ENCODE measurements around the gene DNAI4.
A peak's percentile ranks its signal among the peaks of the same experiment; 100 is the strongest.
"Not testable (repeated sequence)": the region's sequence is repeated elsewhere in the genome, so short reads cannot be mapped to it uniquely, and the experiment has no call there.

Gene DNAI4, protein sequence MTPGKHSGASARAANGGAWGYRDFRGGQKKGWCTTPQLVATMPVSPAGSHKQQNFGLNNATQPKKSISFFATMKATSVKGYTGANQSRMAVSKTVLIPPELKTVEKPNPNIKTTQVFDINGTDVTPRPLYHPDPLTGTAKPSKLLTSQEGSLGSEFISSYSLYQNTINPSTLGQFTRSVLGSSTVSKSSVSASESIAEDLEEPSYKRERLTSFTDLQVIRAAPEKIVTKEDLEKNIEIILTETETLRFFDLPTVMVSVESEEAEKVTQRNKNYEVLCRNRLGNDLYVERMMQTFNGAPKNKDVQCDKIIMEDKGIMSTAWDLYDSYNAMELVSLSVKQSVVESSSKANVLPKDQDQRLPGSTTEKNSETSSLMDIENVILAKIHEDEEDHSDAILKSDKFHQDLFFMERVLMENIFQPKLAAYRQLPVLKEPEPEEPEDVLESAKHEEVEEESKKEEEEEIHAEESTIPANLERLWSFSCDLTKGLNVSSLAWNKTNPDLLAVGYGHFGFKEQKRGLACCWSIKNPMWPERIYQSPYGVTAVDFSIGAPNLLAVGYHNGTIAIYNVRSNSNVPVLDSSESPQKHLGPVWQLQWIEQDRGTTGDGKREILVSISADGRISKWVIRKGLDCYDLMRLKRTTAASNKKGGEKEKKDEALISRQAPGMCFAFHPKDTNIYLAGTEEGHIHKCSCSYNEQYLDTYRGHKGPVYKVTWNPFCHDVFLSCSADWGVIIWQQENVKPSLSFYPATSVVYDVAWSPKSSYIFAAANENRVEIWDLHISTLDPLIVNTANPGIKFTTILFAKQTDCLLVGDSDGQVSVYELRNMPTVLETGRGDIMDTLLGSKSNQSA

GRCh38 chr1:66924756-66925557, at the start of gene DNAI4, which contains the start of gene MIER1:
Gene DNAI4, minus strand, starts transcription at chr1:66924856. Its CDS starts 25 bp downstream, at chr1:66924831.
Gene MIER1, plus strand, starts transcription at chr1:66924990. Its CDS starts 39 bp downstream, at chr1:66925029.
- peak; percentile 99 for DNase-seq

- no peak for DNase-seq
Measured at GRCh38 chr1:66968574-66968973, 43.9 kb upstream of the DNAI4 start.

DNA sequence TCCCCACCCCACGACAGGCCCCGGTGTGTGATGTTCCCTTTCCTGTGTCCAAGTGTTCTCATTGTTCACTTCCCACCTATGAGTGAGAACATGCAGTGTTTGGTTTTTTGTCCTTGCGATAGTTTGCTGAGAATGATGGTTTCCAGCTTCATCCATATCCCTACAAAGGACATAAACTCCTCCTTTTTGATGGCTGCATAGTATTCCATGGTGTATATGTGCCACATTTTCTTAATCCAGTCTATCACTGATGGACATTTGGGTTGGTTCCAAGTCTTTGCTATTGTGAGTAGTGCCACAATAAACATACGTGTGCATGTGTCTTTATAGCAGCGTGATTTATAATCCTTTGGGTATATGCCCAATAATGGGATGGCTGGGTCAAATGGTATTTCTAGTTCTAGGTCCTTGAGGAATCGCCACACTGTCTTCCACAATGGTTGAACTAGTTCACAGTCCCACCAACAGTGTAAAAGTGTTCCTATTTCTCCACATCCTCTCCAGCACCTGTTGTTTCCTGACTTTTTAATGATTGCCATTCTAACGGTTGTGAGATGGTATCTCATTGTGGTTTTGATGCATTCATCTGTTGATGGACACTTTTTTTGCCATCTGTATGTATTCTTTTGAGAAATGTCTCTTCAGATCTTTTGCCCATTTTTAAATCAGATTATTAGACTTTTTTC, 41.7 kb upstream of the DNAI4 start:
- not testable (repeated sequence) for DNase-seq

DNA sequence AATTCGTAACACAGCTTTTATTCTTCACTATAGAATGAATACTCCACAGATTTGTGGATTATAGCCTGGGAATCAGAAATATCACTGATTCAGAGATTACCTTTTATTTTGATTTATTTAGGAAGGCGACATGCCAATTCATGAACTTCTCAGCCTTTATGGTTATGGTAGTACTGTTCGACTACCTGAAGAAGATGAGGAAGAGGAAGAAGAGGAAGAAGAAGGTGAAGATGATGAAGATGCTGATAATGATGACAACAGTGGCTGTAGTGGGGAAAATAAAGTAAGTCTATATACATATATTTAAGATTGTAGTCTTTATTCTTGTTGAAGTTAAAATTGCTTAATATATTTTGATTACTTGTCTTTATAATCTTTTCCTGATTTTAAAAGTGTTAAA, 33.3 kb upstream of the DNAI4 start:
- no peak for DNase-seq

GRCh38 chr1:66954208-66954607, 29.6 kb upstream of the DNAI4 start:
- no peak for DNase-seq

DNA sequence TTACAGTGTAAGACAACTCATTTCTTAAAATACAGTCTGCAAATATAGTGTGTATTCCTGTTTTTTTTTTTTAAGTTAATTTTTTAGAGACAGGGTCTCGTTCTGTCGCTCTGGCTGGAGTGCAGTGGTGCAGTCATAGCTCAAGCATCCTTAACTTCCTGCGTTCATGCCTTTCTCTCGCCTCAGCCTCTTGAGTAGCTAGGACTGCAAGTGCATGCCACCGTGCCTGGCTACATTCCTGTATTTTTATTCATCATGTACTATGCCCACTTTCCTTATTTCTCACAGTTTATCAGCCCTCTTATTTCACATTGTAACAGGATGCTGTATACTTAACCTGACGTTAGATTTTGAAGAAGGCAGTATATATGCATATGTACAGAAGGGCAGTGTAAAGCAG, 26.9 kb upstream of the DNAI4 start:
- DNase-seq = no peak

DNA sequence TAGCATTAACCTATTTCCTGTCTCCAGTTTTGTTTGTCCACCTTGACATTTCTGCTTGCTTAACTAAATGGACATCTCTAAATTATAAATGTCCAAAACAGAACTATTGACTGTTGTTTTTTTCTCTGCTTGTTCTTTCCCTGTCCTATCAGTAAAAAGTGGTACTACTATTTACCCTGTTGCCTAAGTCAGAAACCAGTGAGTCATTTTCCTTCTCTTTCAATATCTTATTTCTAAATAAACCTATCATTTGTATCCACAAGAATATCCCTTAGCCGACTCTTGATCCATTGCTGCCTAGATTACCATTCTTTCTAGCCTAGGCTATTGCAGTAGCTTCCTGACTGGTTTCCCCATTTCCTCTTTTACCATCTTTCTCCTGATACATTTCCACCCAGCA, 22.6 kb upstream of the DNAI4 start:
- DNase-seq = no peak

- DNase-seq = no peak
Measured at GRCh38 chr1:66945316-66945715, 20.7 kb upstream of the DNAI4 start.

DNA sequence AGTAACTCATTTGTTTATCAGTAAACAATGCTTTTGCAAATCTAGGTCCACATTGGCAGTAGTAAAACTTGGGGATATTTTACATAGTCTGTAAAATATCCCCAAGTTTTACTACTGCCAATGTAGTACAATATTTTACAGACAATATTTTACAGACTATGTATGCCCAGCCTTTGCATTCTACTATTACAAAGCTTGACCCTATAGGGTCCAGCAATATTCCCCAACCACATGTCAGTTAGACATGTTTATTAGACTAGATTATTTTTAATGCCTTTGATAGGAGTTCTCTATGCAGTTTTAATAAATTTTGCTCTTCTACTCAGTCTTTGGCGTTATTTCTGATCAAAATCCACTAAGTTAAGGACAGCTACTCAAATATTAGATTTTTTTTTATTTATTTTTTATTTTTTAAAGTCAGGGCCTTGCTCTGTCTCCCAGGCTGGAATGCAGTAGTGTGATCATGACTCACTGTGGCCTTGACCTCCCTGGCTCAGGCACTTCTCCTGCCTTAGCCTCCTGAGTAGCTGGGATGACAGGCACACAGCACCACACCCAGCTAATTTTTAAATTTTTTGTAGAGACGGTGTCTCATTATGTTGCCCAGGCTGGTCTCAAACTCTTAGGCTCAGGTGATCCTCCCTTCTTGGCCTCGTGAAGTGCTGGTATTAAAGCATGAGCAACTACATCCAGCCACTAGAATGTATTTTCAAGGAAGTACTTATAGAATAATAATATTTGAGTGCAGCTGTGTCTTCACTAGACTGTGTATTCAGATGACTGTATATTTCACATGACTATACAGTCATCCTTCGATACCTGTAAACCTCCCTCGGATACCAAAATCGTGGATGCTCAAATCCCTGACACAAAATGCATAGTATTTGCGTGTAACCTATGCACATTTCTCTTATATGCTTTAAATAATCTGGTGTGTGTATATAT, 19.9 kb upstream of the DNAI4 start:
- DNase-seq = no peak

DNA sequence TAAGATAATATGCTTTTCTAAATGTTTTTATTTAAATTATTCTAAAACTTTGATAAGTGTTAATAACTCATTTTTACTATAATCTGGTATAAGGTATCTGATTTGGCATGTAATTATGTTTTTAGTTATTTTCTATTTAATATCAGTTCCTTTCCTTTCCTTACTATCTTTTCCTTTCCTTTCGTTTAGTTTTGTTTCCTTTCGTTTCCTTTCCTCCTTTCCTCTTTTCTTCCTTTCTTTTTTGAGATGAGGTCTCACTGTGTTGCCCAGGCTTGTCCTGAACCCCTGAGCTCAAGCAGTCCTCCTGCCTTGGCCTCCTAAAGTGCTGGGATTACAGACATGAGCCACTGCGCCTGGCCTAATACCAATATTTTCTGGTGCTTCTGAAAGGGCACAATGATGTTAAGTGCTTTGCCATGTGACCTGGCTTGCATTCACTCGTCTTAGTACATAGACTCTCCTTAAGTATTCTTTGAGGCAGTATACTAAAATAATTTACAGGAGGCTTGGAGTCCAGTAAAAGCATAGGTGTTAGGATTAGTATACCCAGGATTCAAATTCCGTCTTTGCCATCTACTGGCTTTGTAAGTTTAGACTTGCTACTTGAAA, 18.8 kb upstream of the DNAI4 start:
- DNase-seq = no peak

DNA sequence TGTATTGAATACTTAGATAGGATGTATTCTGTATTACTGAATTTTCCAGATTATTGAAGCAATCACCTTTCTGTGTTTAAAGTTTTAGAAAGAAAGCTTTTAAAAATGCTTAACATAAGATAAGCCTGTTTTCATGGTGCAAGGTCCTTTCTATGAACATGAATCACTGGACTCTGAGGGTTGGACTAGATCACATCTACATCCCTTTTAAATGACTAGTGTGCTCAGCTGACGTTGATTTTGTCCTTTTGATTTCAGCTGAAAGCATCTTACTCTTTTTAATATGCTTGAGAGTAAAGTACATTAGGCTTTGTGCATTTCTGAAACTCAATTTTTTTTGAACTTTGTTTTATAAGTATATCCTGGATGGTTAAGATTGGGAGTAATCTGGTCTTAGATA, 16.3 kb upstream of the DNAI4 start:
- DNase-seq = no peak

GRCh38 chr1:66938613-66939012, 14.0 kb upstream of the DNAI4 start:
- DNase-seq = no peak

DNA sequence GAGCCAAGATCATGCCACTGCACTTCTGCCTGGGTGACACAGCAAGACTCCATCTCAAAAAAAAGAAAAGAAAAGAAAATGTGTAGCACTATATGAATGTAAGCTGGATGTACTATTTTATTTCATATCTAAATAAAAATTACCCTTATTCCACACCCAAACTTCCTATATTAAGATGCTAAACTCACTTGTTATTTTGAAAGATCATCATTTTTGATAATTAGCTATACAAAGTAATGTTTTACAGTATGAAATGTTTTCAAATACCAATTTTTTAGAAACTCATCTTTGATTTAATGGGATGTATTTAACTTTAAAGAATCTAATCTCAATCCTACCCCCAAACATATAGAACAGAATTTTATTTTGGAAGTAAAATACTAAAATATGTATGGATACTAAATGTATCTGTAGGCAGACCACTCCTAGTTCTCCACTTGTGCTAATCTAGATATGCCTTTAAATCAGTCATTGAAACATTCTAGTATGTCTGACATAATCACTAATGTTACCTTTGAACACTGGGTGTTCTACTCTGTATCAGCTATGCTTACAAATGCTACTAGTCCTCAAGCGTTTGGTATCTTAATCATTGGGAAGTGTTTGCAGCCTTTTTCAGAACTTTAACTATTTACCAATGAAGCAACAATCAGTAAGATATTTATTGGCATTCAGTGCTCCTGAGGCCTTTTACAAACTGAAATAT, 13.0 kb upstream of the DNAI4 start:
- DNase-seq = no peak

DNA sequence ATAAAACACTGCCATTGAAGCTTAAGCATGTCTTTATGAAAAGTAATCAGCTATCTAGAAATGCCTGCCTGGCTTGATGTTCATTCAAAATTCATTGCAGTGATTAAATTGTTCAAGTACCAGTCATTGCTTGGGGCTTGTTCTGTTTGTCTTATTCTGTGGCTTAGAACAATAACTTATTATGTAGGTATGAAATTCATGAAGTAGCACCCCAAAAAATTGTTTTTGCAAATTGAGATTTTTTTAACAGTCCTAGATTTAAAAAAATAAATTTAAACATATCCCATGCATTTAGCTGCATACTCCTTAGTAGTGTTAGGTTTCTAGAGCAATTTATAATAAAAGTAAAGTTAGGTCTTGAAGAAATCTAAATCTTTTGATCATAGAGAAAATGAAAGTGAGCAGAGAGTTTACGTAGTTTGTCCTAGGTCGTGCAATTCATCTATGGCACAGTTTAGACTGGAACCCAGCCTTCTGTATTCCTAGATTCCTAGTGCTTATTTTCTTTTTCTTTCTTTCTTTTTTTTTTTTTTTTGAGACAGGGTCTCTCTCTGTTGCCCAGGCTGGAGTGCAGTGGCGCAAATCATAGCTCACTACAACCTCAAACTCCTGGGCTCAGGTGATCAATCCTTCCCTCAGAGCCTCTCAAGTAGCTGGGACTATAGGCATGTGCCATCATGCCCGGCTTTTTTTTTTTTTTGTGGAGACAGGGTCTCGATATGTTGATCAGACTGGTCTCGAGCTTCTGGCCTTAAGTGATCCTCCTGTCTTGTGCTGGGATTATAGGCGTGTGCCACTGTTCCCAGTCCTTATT, 9.4 kb upstream of the DNAI4 start:
- no peak for DNase-seq

GRCh38 chr1:66932291-66932690, 7.6 kb upstream of the DNAI4 start:
- no peak for DNase-seq

DNA sequence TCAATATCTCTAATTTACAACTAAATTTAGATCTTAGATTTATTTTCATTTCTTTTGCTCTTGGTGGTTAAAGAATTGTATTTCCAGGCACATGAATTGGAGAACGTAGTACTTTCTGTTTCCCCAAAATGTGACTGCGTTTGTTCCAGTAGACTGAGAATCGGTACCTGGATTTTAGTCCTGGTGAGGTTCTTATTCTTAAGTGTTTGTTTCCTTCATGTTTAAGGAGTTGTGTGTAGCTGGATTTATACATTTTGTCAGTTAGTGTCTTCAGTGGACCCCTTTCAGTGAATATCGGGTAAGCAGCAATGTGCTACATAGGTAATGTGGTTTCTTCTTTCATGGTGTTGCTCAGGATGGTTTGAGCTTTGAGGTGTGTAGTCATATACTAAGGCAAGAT, 6.9 kb upstream of the DNAI4 start:
- DNase-seq = no peak

- no peak for DNase-seq
Measured at GRCh38 chr1:66930823-66931174, 6.1 kb upstream of the DNAI4 start.

GRCh38 chr1:66929999-66930822, 5.6 kb upstream of the DNAI4 start:
- DNase-seq = peak; percentile 92

GRCh38 chr1:66929691-66929998, 5.0 kb upstream of the DNAI4 start:
- no peak for DNase-seq
